Mesenchymal stem cell (in vitro differentiated cells and primary cell): ENCODE data around the gene CNOT1.

Experiments used
- DNase-seq: peaks from one replicate; pipeline ENCODE4 v3.0.0-alpha.2; 2013
- H2AFZ ChIP-seq: one replicate; pipeline ENCODE4 v1.6.1; 2013; ENCODE audit warnings: low read depth, mild to moderate bottlenecking, control low read depth, inconsistent platforms, low read length, moderate library complexity
- H2AK5ac ChIP-seq: 2 replicates; pipeline ENCODE4 v1.6.1; 2013; ENCODE audit warnings: low read length, moderate library complexity, mild to moderate bottlenecking, inconsistent platforms; ENCODE audit not compliant: severe bottlenecking
- H2BK120ac ChIP-seq: one replicate; pipeline ENCODE4 v1.6.1; 2013; ENCODE audit warnings: low read depth, mild to moderate bottlenecking, inconsistent platforms, low read length, moderate library complexity
- H2BK12ac ChIP-seq, 2 experiments: one replicate each; pipeline ENCODE4 v1.6.1; 2013; ENCODE audit warnings: inconsistent platforms in 2 of 2, low read length in 2 of 2, mild to moderate bottlenecking in 2 of 2, moderate library complexity in 2 of 2, control low read depth in 1 of 2
- H2BK15ac ChIP-seq: one replicate; pipeline ENCODE4 v1.6.1; 2013; ENCODE audit warnings: mild to moderate bottlenecking, low read depth, inconsistent platforms; ENCODE audit not compliant: poor library complexity, severe bottlenecking
- H2BK5ac ChIP-seq: 2 replicates; pipeline ENCODE4 v1.6.1; 2013; ENCODE audit warnings: low read depth, mild to moderate bottlenecking, low read length, control low read depth, inconsistent platforms; ENCODE audit not compliant: poor library complexity, severe bottlenecking
- H3K14ac ChIP-seq, 2 experiments: one replicate each; pipeline ENCODE4 v1.6.1; 2013; ENCODE audit warnings: inconsistent platforms in 2 of 2, low read length in 2 of 2, control low read depth in 1 of 2, mild to moderate bottlenecking in 1 of 2, moderate library complexity in 1 of 2
- H3K18ac ChIP-seq, 2 experiments: one replicate each; pipeline ENCODE4 v1.6.1; 2013; ENCODE audit warnings: inconsistent platforms in 2 of 2, low read length in 2 of 2, control low read depth in 1 of 2, low read depth in 1 of 2, mild to moderate bottlenecking in 1 of 2
- H3K23ac ChIP-seq, 2 experiments: one replicate each; pipeline ENCODE4 v1.6.1; 2013; ENCODE audit warnings: inconsistent platforms in 2 of 2, low read length in 2 of 2, mild to moderate bottlenecking in 2 of 2, moderate library complexity in 2 of 2, control low read depth in 1 of 2
- H3K27ac ChIP-seq: 2 replicates; pipeline ENCODE4 v1.5.1; 2013; ENCODE audit warnings: mild to moderate bottlenecking, moderate library complexity, low read length, control low read depth, inconsistent platforms; ENCODE audit not compliant: poor library complexity, severe bottlenecking
- H3K27me3 ChIP-seq, 2 experiments: 2 replicates each; pipeline versions ENCODE4 v1.6.1 to v1.7.0; 2013; ENCODE audit warnings: low read length in 2 of 2, mild to moderate bottlenecking in 2 of 2, moderate library complexity in 2 of 2, control low read depth in 1 of 2, inconsistent platforms in 1 of 2; ENCODE audit not compliant: control insufficient read depth in 1 of 2, insufficient read depth in 1 of 2
- H3K36me3 ChIP-seq, 2 experiments: 2 replicates each; pipeline versions ENCODE4 v1.6.1 to v1.7.0; 2013; ENCODE audit warnings: low read length in 2 of 2, control low read depth in 1 of 2, inconsistent platforms in 1 of 2, low read depth in 1 of 2, mild to moderate bottlenecking in 1 of 2; ENCODE audit not compliant: insufficient read depth in 2 of 2, control insufficient read depth in 1 of 2
- H3K4ac ChIP-seq, 2 experiments: one replicate each; pipeline ENCODE4 v1.6.1; 2013; ENCODE audit warnings: inconsistent platforms in 2 of 2, low read length in 2 of 2, mild to moderate bottlenecking in 2 of 2, moderate library complexity in 2 of 2, control low read depth in 1 of 2, low read depth in 1 of 2
- H3K4me1 ChIP-seq: 2 replicates; pipeline ENCODE4 v1.6.1; 2013; ENCODE audit warnings: low read depth, low read length, control low read depth; ENCODE audit not compliant: control insufficient read depth, insufficient read depth
- H3K4me2 ChIP-seq: 2 replicates; pipeline ENCODE4 v1.6.1; 2013; ENCODE audit warnings: low read length, mild to moderate bottlenecking, inconsistent platforms; ENCODE audit not compliant: poor library complexity, severe bottlenecking
- H3K4me3 ChIP-seq, 2 experiments: 2 replicates each; pipeline versions ENCODE4 v1.5.1 to v1.7.0; 2013; ENCODE audit warnings: low read length in 2 of 2, mild to moderate bottlenecking in 2 of 2, control low read depth in 1 of 2, low read depth in 1 of 2; ENCODE audit not compliant: insufficient read depth in 1 of 2
- H3K79me1 ChIP-seq: replicated peaks from 2 replicates; pipeline ENCODE4 v1.6.1; 2013; ENCODE audit warnings: mild to moderate bottlenecking, control low read depth, low read length, inconsistent platforms; ENCODE audit not compliant: poor library complexity, severe bottlenecking
- H3K9ac ChIP-seq: 2 replicates; pipeline ENCODE4 v1.7.0; 2013; ENCODE audit warnings: mild to moderate bottlenecking, low read length, moderate library complexity
- H3K9me3 ChIP-seq: 2 replicates; pipeline ENCODE4 v1.7.0; 2013; ENCODE audit warnings: mild to moderate bottlenecking, low read length; ENCODE audit not compliant: control insufficient read depth
- H4K8ac ChIP-seq: one replicate; pipeline ENCODE4 v1.6.1; 2013; ENCODE audit warnings: inconsistent platforms, mild to moderate bottlenecking, low read length, moderate library complexity
- H4K91ac ChIP-seq: one replicate; pipeline ENCODE4 v1.6.1; 2013; ENCODE audit warnings: mild to moderate bottlenecking, low read length, inconsistent platforms
- WGBS: methylation state at CpG from one replicate; pipeline ENCODE4 v1.1.7; 2013; ENCODE audit warnings: mixed read lengths; 5-methylcytosine and 5-hydroxymethylcytosine counted together

CNOT1 gene

GRCh38 chr16:58485184-58485887, 144.3 kb downstream of the CNOT1 start:
- Histone ChIP-seq H2AFZ (no peak overlapping the region), H3K9ac (no peak overlapping the region), H3K4ac (no peak overlapping the region), H2BK15ac (no peak overlapping the region), H3K4me1 (peaks cover 5% of the 10 kb centered on the region), H4K91ac (no peak overlapping the region), H3K14ac (no peak overlapping the region), H3K18ac (no peak overlapping the region), H3K36me3 (no peaks in the 10 kb centered on the region), H2BK12ac (no peak overlapping the region), H3K79me1 (no peaks in the 10 kb centered on the region), H3K27me3 (peaks cover 9 to 32% of the 10 kb centered on the region in 2 experiments), H3K9me3 (no peaks in the 10 kb centered on the region), H3K23ac (no peak overlapping the region), H2AK5ac (no peak overlapping the region), H3K4me3 (no peak overlapping the region), H2BK120ac (no peak overlapping the region), H3K4me2 (no peak overlapping the region), H2BK5ac (no peak overlapping the region), H4K8ac (no peak overlapping the region), H3K27ac (no peak overlapping the region)
- WGBS, result 75% methylated on average over 5 of the region's 11 CpGs
- no peak for DNase-seq

- WGBS, result 69% methylated on average over 8 of the region's 8 CpGs
These were observed 147.7 kb downstream of the CNOT1 start for GRCh38 chr16:58481931-58482330.

GRCh38 chr16:58481226-58481869, 148.3 kb downstream of the CNOT1 start:
- peaks cover 8 to 17% of the 10 kb centered on the region in 2 experiments for H3K27me3 ChIP-seq
- no peak overlapping the region for H4K8ac ChIP-seq
- no peaks in the 10 kb centered on the region for H3K36me3 ChIP-seq
- H3K4ac ChIP-seq, result no peak overlapping the region
- no peak overlapping the region for H3K4me3 ChIP-seq
- no peak overlapping the region for H2BK120ac ChIP-seq
- DNase-seq, result no peak
- H3K9me3 ChIP-seq, result no peaks in the 10 kb centered on the region
- H3K4me1 ChIP-seq, result no peaks in the 10 kb centered on the region
- no peak overlapping the region for H3K9ac ChIP-seq
- H2AK5ac ChIP-seq, result no peak overlapping the region
- no peak overlapping the region for H2BK5ac ChIP-seq
- H4K91ac ChIP-seq, result no peak overlapping the region
- H3K79me1 ChIP-seq, result no peaks in the 10 kb centered on the region
- H3K23ac ChIP-seq, result no peak overlapping the region
- no peak overlapping the region for H2BK15ac ChIP-seq
- peak overlapping the region; percentile 47 for H2AFZ ChIP-seq
- H2BK12ac ChIP-seq, result no peak overlapping the region
- no peak overlapping the region for H3K27ac ChIP-seq
- no peak overlapping the region for H3K14ac ChIP-seq
- H3K18ac ChIP-seq, result no peak overlapping the region
- no peak overlapping the region for H3K4me2 ChIP-seq
- 95% methylated on average over 11 of the region's 11 CpGs for WGBS

More at GRCh38 chr16:58481931-58482330, 147.7 kb downstream of the CNOT1 start:
- Histone ChIP-seq H3K9ac (no peak overlapping the region), H3K4me2 (no peak overlapping the region), H4K8ac (no peak overlapping the region), H2AFZ (no peak overlapping the region), H3K4me3 (no peak overlapping the region), H3K9me3 (no peaks in the 10 kb centered on the region), H3K4me1 (no peaks in the 10 kb centered on the region), H3K27ac (no peak overlapping the region), H3K79me1 (no peaks in the 10 kb centered on the region), H3K18ac (no peak overlapping the region), H2BK12ac (no peak overlapping the region), H3K36me3 (no peaks in the 10 kb centered on the region), H4K91ac (no peak overlapping the region), H3K14ac (no peak overlapping the region), H2AK5ac (no peak overlapping the region), H3K23ac (no peak overlapping the region), H2BK15ac (no peak overlapping the region), H3K4ac (no peak overlapping the region), H2BK5ac (no peak overlapping the region), H2BK120ac (no peak overlapping the region), H3K27me3 (peaks cover 8 to 17% of the 10 kb centered on the region in 2 experiments)
- DNase-seq, result no peak

- Histone ChIP-seq H3K4me2 (no peak overlapping the region), H4K91ac (no peak overlapping the region), H3K4ac (no peak overlapping the region), H2AK5ac (no peak overlapping the region), H3K27ac (no peak overlapping the region), H2BK5ac (no peak overlapping the region), H3K9me3 (no peaks in the 10 kb centered on the region), H2BK15ac (no peak overlapping the region), H3K79me1 (no peaks in the 10 kb centered on the region), H3K36me3 (no peaks in the 10 kb centered on the region), H3K18ac (no peak overlapping the region), H2AFZ (no peak overlapping the region), H2BK12ac (no peak overlapping the region), H3K4me3 (no peak overlapping the region), H3K4me1 (no peaks in the 10 kb centered on the region), H3K9ac (no peak overlapping the region), H3K23ac (no peak overlapping the region), H3K14ac (no peak overlapping the region), H3K27me3 (peaks cover 22 to 27% of the 10 kb centered on the region in 2 experiments), H4K8ac (no peak overlapping the region), H2BK120ac (no peak overlapping the region)
- 96% methylated on average over 2 of the region's 2 CpGs for WGBS
- no peak for DNase-seq
These were observed 151.2 kb downstream of the CNOT1 start for GRCh38 chr16:58478427-58478826.
